C1 segment of cervical spinal cord (tissue), 14 donors: ENCODE data around the gene TUBAL3.
"Not testable (repeated sequence)": the region's sequence is repeated elsewhere in the genome, so short reads cannot be mapped to it uniquely, and the experiment has no call there.

Experiments
- DNase-seq, 14 donors: peaks; one replicate each; lab custom pipeline; 2025; lab: John Stamatoyannopoulos, UW

TUBAL3 gene

DNA sequence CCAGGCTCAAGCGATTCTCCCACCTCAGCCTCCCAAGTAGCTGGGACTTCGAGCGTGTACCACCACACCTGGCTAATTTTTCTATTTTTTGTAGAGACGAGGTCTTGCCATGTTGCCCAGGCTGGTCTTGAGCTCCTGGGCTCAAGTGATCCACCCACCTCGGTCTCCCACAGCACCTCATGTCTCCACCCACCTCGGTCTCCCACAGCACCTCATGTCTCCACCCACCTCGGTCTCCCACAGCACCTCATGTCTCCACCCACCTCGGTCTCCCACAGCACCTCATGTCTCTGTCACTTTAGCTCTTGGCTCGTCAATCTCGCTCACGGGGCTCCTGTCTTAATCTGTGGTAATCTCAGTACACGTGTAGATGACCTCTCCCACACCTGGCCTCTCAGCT is 24.2 kb downstream of the TUBAL3 start:
- not testable (repeated sequence) for DNase-seq

DNA sequence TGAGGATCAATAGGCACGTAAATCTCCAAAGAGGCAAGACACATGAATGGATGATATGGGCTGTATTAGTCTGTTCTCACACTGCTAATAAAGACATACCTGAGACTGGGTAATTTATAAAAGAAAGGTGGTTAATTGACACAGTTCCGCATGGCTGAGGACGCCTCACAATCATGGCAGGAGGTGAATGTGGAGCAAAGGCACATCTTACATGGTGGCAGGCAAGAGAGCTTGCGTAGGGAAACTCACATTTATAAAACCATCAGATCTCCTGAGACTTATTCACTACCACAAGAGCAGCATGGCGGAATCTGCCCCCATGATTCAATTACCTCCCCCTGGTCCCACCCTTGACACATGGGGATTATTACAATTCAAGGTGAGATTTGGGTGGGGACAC is 25.4 kb downstream of the TUBAL3 start:
- not testable (repeated sequence) for DNase-seq

DNA sequence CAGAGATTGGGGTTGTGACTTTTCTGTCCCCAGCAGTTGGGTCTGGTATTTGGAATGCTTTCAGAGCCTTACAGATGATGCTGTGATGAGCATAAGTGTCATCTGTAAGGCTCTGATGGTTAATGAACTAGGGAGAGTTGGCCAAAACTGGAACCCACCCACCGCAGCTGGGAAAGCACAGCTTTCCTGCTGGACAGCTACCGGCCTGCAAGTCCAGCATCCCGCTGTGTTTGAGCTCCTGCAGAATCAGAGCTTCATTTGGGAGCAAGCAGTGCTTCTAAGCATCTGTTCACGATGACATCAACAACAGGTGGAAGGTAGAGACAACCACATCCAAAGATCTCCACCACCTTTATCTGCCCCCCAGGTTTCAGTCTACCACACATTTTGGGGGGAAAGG is 28.2 kb downstream of the TUBAL3 start:
- DNase-seq: no peak

DNA sequence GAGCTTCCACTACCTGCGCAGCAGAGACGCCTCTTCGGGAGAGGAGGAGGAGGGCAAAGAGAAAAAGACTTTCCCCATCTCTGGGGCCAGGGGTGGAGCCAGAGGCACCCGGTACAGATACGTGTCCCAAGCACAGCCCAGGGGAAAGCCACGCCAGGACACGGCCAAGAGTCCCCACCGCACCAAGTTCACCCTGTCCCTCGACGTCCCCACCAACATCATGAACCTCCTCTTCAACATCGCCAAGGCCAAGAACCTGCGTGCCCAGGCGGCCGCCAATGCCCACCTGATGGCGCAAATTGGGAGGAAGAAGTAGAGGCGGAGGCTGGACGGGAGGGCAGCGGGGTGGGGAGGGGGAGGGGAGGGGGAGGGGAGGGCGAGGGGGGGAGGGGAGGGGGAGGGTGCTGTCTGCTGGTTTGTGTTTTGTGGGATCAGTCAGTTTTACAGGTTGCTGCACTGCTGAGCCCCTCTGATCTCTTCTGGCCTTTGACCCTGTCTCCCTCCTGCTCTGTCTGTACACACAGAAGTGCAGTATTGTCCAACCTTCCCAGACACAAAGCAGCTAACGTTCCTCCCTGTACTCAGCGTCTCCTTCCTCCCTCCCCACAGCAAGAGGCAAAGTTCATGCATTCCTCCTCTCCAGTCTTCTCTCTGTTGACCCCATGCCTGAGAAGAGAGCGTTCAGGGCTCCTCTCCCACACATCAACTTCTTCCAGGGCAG is 30.6 kb downstream of the TUBAL3 start:
- no peak for DNase-seq

DNA sequence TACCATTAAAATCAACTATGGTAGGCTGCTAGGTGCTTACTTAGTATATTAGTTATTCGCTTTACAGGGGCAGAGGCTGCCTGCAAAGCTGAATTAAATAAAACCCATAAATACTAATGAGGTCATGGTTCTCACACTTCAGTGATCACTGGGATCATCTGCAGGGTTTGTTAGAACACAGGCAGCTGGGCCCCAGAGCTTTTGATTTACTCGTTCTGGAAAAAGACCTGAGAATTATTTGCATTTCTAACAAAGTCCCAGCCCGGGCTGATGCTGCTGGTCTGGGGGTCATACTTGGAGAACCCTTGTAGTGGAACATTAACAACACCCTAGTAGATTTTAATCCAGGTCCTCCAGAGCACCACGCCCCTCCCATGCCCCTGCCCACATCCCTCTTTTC is 31.3 kb downstream of the TUBAL3 start:
- no peak for DNase-seq

DNA sequence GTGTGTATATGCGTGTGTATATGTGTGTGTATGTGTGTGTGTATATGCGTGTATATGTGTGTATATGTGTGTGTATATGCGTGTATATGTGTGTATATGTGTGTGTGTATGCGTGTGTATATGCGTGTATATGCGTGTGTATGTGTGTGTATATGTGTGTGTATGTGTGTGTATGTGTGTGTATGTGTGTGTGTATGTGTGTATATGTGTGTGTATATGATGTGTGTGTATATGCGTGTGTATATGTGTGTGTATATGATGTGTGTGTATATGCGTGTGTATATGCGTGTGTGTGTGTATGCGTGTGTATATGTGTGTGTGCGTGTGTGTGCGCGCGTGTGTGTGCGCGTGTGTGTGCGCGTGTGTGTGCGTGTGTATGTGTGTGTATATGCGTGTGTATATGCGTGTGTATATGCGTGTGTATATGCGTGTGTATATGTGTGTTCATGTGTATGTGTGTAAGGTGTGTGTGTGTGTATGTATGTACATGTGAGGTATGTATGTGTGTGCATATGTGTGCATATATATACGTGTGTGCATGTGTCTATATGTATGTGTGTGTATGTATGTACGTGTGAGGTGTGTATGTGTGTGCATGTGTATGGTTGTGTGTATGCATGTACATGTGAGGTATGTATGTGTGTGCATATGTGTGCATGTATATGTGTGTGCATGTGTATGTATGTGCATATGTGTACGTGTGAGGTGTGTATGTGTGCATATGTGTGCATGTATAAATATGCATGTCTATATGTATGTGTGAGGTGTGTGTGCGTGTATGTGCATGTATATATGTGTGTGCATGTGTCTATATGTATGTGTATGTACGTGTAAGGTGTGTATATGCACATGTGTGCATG is 33.9 kb downstream of the TUBAL3 start:
- no peak for DNase-seq

DNA sequence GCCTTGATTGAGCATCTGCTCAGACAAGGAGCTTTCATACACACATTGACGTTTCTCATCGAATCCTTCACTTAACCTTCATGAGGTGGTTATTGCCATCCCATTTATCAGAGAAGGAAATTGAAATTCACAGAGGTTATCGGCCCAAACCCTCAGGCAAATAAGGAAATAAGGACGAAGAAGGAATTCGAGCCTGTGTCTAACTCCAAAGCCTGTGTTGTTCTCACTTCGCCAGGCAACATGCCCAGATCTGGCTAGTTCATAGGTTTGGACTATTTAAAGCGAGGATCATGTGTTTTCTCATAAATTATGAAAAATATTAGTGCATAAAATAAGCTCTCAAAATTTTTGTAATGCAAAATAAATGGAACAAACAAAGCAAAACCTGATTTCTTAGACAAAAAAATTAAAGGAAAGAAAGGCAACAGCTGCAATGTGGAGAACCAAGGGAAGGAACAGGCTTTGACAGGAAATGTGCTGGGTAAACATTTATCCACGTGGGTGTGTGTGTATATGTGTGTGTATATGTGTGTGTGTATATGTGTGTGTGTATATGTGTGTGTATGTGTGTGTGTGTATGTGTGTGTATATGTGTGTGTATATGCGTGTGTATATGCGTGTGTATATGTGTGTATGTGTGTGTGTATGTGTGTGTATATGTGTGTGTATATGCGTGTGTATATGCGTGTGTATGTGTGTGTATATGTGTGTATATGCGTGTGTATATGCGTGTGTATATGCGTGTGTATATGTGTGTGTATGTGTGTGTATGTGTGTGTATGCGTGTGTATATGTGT is 35.1 kb downstream of the TUBAL3 start:
- no peak for DNase-seq

DNA sequence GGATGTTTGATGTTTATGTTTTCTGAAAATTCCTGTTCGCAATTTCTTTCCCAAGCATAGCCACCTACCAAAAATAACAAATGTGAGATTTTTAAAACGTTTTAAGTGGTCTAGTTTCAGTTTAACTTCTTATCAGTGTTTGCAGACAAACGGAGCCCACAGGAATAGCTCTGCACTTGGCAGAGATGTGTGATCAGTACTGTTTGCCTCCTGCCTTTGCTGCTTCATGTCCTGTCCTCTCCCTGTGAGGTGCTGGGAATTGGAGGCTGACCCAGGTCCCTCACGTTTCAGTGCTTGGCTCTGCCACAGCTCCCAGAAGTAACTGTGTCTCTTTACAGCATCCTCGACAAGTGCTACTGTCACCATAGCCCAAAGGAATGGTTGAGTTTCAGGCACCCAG is 38.7 kb downstream of the TUBAL3 start:
- no peak for DNase-seq

DNA sequence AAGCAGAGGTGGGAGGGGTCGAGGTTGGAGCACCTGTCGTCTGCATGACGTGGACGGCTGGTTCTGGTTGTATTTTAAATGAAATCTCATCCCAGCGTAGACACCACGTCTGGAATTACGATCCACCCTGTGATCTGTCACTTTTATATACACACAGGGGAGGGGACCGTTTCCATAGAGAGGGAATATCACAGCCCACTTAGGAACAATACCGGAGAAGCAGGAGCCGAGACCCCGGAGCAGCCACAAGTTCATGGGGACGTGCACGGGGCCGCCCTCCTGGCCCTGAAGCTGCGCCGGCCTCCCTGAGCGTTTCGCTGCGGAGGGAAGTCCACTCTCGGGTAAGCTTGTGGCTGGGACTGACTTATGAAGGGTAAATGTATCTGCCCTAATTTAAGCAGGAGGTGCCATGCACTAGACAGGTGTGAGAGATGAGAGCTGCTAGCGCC is 39.7 kb downstream of the TUBAL3 start, which contains the start of gene UCN3:
Gene UCN3 (plus strand): TSS at position 77 of the 449 bp plus-strand sequence. CDS start 8,755 bp downstream, outside the sequence.
- no peak for DNase-seq

DNA sequence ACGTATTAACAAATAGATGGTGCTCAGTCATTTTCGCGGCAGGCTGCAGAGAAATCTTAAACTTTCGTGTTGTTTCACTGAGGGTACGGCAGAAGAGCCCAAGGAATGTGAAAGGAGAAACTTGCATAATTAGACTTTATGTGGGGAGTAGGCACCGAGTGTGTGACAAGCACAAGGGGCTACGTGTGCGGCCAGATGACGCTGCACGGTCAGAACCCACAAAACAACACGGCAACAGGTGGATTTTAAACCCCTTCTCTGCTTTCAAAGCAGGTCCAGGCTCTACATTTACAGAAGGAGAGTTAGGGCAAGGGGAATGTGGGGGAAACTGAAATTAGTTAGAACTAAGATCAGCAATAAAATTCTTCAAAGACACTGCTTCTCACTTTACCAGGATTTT is 40.3 kb downstream of the TUBAL3 start:
- DNase-seq: no peak

DNA sequence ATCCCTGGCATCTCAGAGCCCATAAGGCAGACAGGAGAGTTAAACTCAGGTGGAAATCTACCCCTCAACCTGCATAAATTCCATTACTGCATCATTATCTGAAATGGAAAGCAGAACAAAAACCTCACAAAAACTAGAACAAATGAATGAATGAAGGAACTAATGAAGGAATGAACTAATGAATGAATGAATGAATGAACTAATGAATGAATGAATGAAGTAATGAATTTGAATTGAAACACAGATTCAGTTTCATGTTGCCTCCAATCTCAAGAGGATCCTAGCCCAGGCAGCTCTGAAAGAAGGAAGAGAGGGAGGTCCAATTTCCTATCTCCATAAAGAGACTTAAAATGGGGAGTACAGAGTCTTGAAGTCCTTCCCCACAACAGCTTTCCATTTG is 41.8 kb downstream of the TUBAL3 start:
- no peak for DNase-seq

DNA sequence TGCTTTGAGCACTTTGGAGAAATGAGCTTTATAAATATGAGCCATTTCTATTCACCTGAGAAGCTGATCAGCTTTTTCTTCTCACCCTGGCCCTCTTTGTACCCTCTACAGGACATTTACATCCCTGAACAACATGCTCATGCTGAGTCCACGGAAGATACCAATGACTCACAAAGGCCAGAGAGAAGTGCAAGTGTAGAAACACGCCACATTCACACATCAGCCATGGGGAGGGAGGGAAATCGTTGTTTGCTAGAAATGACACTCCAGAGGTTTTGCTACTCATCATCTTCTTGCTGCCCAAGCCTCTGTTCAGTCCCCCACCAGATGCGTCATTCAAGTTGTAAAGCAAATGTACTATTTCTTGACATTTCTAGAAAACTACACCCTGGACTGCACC is 42.7 kb downstream of the TUBAL3 start:
- no peak for DNase-seq

DNA sequence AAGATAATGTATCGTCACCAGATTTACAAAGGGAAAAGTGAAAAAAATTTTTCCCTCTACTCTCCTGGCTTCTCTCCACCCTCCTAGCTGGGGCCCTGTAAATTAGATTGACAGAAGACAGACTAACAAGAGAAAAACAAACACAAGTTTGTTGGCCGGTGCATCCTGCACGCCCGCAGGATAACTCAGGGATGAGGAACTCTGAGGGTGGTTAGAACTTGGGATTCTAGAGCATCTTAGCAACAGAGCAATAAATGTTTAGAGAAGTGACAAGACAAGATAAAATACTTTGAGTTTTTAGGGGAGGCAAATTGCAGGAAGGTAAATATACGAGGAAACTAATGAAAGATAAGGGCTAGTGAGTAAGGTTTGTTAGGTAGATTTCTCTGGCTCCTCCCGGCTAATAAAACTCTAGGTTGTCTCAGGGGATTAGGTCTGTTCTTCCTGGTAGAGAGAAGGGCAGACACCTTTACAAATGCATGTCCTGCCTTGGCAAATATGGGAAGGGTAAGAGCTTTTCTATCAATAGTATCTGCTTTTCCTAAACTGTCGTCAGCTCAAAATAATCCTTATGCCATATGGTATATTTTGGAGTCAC is 44.2 kb downstream of the TUBAL3 start:
- DNase-seq: no peak

DNA sequence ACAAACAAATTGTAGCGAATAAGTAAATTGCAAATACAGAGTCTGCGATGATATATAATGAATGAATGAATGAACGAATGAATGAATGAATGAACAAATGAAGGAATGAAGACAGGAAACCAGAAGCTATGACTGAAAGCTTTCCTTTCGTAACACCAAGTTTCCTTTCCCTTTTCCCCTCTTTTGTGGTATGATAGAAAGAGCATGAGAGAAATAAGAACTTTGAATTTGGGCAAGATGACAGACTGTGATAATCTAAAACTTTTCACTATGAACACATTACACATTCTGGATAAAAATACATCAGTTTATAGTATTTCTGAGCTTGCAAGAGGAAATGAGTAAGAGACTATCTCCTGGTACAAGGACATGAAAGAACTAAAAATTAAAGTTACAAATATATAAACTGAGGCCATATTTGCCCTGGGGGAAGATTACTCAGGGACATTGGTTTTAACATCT is 48.3 kb downstream of the TUBAL3 start:
- DNase-seq: no peak

DNA sequence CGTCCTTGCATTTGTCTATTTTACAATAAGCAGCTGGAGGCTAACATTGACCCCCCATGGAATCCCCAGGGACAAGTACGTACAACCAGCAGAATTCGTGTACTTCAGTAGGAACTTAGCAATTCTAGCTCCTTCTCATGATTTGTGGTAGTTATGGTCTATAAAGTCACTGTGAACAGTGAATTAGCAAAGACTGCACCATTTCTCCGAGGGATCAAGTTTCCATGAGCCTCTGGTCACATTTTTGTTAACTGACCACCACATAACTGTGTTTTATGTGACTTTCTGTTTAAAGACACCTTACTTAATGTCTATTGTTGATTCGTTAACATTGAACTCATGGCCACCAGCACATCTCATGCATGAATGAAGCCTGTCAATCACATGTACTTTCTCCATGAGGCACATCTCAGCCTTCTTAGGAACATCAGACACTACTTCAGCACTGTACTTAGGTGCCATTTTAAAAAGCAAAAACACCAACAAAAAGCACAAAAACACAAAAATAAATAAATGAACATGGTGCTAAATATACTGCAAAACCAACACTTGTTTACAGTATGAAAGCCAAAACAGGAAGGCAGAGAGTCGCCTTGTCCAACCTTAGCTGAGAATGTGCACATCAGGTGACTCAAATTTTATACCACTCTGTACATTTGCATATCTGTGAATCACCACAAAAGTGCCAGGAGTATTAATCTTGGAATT is 48.9 kb downstream of the TUBAL3 start:
- DNase-seq: no peak

DNA sequence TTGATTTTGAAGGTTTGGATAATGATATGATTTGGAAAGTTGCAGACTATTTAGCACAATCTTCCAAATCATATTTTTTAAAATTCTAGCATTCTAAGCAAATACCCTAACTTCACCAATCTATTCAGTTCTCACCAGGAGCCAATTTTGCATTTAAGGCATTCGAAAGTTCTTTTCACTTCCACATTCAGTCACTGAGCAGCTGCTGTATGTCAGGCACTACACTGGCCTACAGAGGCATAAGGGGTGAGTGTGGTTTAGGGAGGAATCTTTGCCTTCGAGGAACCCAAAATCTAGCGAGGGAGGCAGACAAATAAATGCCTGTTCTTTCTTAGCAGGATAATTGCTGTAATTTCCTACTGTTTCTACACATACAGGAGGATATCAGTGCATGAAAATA is 50.6 kb downstream of the TUBAL3 start:
- no peak for DNase-seq

DNA sequence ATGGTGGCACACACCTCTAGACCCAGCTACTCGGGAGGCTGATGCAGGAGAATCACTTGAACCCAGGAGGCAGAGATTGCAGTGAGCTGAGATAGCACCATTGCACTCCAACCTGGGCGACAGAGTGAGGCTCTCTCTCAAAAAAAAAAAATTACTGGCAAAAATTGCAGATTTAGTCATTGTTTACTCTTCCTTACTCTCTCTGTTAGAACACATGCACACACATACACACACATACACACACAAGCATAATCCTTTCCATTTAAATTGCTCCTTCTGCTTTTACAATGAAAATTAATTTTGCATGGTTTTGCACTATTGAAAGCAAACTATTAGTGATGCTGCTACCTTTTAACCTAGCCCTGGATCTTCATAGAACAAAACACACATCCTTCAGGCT is 55.3 kb downstream of the TUBAL3 start:
- no peak for DNase-seq

DNA sequence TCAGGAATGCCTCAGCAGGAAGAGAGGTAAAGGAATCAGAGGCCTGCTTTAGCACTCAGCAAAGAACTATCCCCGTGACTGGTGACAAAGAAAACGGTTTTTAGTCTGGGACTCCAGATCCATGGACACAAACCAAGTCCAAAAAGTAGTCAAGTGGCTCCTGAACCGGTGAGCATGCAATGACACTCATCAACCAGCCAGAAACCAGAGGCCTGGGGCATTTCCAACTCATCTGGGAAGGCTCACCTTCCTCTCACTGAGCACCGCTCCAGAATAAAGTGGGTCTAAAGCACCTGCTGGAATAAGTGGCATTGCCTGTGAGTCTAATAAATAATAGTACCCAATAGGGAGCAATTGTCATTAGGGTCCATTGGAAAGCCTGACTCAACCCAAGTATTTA is 57.7 kb downstream of the TUBAL3 start:
- no peak for DNase-seq

DNA sequence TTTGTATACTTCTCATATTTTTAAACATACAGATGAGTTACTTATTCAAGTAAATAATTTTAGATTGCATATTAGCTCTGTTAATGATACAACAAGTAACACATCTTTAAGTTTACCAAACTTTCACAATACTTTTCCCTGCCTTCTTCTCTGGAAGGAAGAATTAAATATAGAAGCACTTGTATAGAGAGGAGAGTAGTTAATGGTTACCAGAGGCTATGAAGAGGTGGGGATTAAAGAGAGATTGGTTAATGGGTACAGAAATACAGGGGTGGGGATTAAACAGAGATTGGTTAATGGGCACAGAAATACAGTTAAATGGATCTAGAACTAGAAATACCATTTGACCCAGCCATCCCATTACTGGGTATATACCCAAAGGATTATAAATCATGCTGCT is 59.9 kb downstream of the TUBAL3 start:
- no peak for DNase-seq

DNA sequence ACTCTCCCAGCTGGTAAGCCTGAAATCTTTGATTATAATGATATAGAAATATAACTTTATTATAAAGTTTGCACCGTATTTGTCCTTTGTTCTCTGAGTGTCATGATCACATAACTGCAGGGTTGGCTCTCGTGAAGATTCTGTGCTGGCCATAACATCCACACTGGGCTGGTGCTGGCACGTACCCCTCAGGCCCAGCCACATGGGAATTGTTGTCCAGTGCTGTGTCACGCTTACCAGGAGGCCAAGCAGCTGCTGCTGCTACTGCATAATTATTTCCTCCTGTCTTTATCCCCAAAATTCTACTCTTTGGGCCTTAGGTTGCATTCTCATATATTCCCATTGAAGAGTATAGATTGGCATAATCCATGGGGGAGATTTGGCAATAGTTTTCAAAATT is 60.6 kb downstream of the TUBAL3 start:
- no peak for DNase-seq

DNA sequence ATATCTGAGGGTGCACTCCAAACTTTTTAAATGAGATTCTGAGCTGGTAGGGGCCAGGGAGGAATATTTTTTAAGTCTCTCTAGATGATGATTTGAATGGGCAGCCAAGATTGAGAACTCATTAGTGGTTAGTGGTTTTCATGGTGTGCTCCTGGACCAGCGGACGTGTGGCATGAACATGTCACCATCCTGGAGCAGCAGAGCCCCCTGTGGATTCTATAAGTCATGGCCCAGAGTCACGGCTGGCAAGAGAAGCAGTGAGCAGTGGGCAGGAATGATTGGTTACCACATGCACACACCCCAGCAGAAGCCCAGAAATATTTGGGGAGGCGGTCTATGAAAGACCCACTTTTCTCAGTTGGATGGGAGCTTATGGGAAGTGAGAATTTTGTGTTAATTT is 61.1 kb downstream of the TUBAL3 start:
- DNase-seq: no peak
